Body of pancreas (tissue), 4 donors: ENCODE measurements around the gene DDX10. TPM values are rescaled to one million over a fixed set of nuclear protein-coding genes. Genes with fewer than 3 reads are reported as not detected.

Experiments used
- ATAC-seq: fragments of 150-250 bp; one replicate; pipeline ENCODE4 v1.9.1; 2016
- DNase-seq, 4 donors: peaks; one replicate each; pipeline ENCODE4 v3.0.0-alpha.2; 2019
- H3K27ac ChIP-seq, 4 donors: fragments of 200-600 bp; sonication (generic); 1 replicate in 3 of 4; 2 replicates in 1 of 4; pipeline versions ENCODE4 v1.5.1 to v1.6.1; 2016 to 2019; ENCODE audit warnings: mild to moderate bottlenecking in 1 of 4, mixed read lengths in 1 of 4, moderate library complexity in 1 of 4
- H3K27me3 ChIP-seq, 2 donors: fragments of 200-600 bp; sonication (generic); one replicate each; pipeline ENCODE4 v1.6.0; 2016; ENCODE audit warnings: mild to moderate bottlenecking in 1 of 2
- H3K36me3 ChIP-seq, 2 donors: fragments of 200-600 bp; sonication (generic); replicated peaks in 1 of 2; 2 replicates each; pipeline ENCODE4 v1.5.1; 2016; ENCODE audit warnings: low read depth in 2 of 2; ENCODE audit not compliant: insufficient read depth in 1 of 2
- H3K4me1 ChIP-seq: fragments of 200-600 bp; sonication (generic); one replicate; pipeline ENCODE4 v1.6.0; 2016
- H3K4me3 ChIP-seq, 2 donors: fragments of 200-600 bp; sonication (generic); 1 replicate in 1 of 2; 2 replicates in 1 of 2; pipeline ENCODE4 v1.5.1; 2016 to 2019
- H3K9me3 ChIP-seq, 3 donors: fragments of 200-600 bp; sonication (generic); 1 replicate in 2 of 3; 2 replicates in 1 of 3; pipeline ENCODE4 v1.5.1; 2016
- CTCF ChIP-seq, 7 experiments: fragments of 450-650 bp in 4 of 7; fragments of 200-600 bp in 3 of 7; sonication (generic) in 3 of 7; IDR thresholded peaks; one replicate each; pipeline ENCODE4 v1.5.1; 2016 to 2019; ENCODE audit warnings: antibody characterized with exemption in 7 of 7
- POLR2A ChIP-seq, 3 donors: fragments of 450-650 bp; IDR thresholded peaks; one replicate each; pipeline ENCODE4 v1.6.1; 2016; ENCODE audit warnings: antibody characterized with exemption in 3 of 3, mild to moderate bottlenecking in 2 of 3
- WGBS, 2 donors: methylation state at CpG; one replicate each; pipeline ENCODE4 v1.1.5; 2017; 5-methylcytosine and 5-hydroxymethylcytosine counted together
- intact Hi-C: fragments of 100-400 bp; cut with DNase I; formaldehyde crosslinking; loops from one replicate; pipeline ENCODE4 v1.15.1; 2023
- total RNA-seq, 2 donors: library from RNA; depleted of rRNA; stranded (reverse); fragments of >200 nt; gene quantifications; one replicate each; pipeline ENCODE4 v1.1.0, GENCODE V29; 2016

The DDX10 gene
- total RNA-seq, 2 donors from 2014 or later: 11.7 to 18.5 TPM

GRCh38 chr11:108835624-108836023 is 170.8 kb downstream of the DDX10 start:
- no peak for DNase-seq
- no peaks in the 10 kb centered on the region for H3K4me1 ChIP-seq
- WGBS, 2 donors: 88 to 90% methylated on average over 7 of the region's 7 CpGs

DNA sequence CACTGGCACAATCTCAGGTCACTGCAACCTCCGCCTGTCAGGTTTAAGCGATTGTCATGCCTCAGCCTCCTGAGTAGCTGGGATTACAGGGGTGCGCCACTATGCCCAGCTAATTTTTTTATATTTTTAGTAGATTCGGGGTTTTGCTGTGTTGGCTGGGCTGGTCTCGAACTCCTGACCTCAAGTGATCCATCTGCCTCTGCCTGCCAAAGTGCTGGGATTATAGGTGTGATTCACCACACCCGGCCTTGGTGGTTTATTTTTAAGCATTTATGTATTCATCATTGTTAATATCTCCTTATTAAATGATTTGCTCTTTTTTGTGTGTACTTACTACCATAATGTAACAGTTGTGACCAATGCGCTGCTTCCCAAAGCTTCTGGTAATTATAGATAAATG is 171.7 kb downstream of the DDX10 start:
- no peak for ATAC-seq
- no peak overlapping the region for H3K27ac ChIP-seq
- no peak overlapping the region for H3K4me3 ChIP-seq
- H3K9me3 ChIP-seq: no peaks in the 10 kb centered on the region
- no peaks in the 10 kb centered on the region for H3K27me3 ChIP-seq
- H3K4me1 ChIP-seq: no peaks in the 10 kb centered on the region
- peaks cover 0 to 2% of the 10 kb centered on the region in 2 donors for H3K36me3 ChIP-seq
- no peak for DNase-seq
- intact Hi-C loops: no loop called here
- TF ChIP-seq POLR2A (IDR thresholded peaks at IDR 0.05) (no peak), CTCF (IDR thresholded peaks at IDR 0.05) (no peak)
- WGBS, 2 donors: 95 to 98% methylated on average over 7 of the region's 7 CpGs

More at GRCh38 chr11:108835624-108836023, 170.8 kb downstream of the DDX10 start:
- ATAC-seq: no peak
- TF ChIP-seq CTCF (IDR thresholded peaks at IDR 0.05): no peak
- TF ChIP-seq POLR2A (IDR thresholded peaks at IDR 0.05): no peak
- no peaks in the 10 kb centered on the region for H3K27me3 ChIP-seq
- no peak overlapping the region for H3K27ac ChIP-seq
- H3K4me3 ChIP-seq: no peak overlapping the region
- peaks cover 0 to 2% of the 10 kb centered on the region in 2 donors for H3K36me3 ChIP-seq
- H3K9me3 ChIP-seq: no peaks in the 10 kb centered on the region
- intact Hi-C loops: no loop called here

- WGBS, 2 donors: 66 to 67% methylated on average over 3 of the region's 3 CpGs
- H3K4me3 ChIP-seq: no peak overlapping the region
- no peaks in the 10 kb centered on the region for H3K27me3 ChIP-seq
- DNase-seq (no peak), ATAC-seq (no peak)
- H3K9me3 ChIP-seq: no peaks in the 10 kb centered on the region
- TF ChIP-seq CTCF (IDR thresholded peaks at IDR 0.05): no peak
- peaks cover 0 to 2% of the 10 kb centered on the region in 2 donors for H3K36me3 ChIP-seq
- H3K27ac ChIP-seq: no peak overlapping the region
- intact Hi-C loops: no loop called here
- H3K4me1 ChIP-seq: no peaks in the 10 kb centered on the region
These were observed 173.4 kb downstream of the DDX10 start for GRCh38 chr11:108838102-108838791.

DNA sequence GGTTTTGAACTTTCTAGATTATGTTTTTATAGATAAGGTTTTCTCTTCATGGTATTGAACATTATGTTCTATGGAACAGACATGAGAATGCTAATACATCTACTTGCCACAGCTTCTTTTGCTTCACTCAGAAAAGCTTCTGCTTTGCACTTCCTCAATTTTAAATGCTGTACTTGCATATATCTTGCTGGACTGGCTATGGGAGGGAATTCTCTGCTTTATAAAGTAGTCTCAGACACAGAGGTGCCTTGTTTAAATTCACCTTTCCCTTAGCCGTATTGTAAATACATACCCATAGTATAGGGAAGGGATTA is 173.9 kb downstream of the DDX10 start:
- TF ChIP-seq POLR2A (IDR thresholded peaks at IDR 0.05) (no peak), CTCF (IDR thresholded peaks at IDR 0.05) (no peak)
- no peak for ATAC-seq
- WGBS, 2 donors: 83 to 100% methylated on average over 1 of the region's 1 CpG
- intact Hi-C loops: no loop called here
- H3K9me3 ChIP-seq: no peaks in the 10 kb centered on the region
- H3K4me1 ChIP-seq: no peaks in the 10 kb centered on the region
- H3K27ac ChIP-seq: no peak overlapping the region
- no peak for DNase-seq
- H3K4me3 ChIP-seq: no peak overlapping the region
- no peaks in the 10 kb centered on the region for H3K27me3 ChIP-seq
- peaks cover 0 to 2% of the 10 kb centered on the region in 2 donors for H3K36me3 ChIP-seq

- Histone ChIP-seq H3K27me3 (no peaks in the 10 kb centered on the region), H3K27ac (no peak overlapping the region), H3K4me1 (no peaks in the 10 kb centered on the region), H3K4me3 (no peak overlapping the region), H3K9me3 (no peaks in the 10 kb centered on the region), H3K36me3 (no peaks in the 10 kb centered on the region)
- DNase-seq (no peak), ATAC-seq (no peak)
- TF ChIP-seq CTCF (IDR thresholded peaks at IDR 0.05) (no peak), POLR2A (IDR thresholded peaks at IDR 0.05) (no peak)
- intact Hi-C loops: no loop called here
These were observed 181.1 kb downstream of the DDX10 start for GRCh38 chr11:108846009-108846408.
